Caco-2 (cell line): Measurements from ENCODE around the gene MYO7B. TPM values are rescaled to one million over a fixed set of nuclear protein-coding genes. Genes with fewer than 3 reads are reported as not detected.

Experiments used
- BruUV-seq: library from RNA; stranded (reverse); fragments of 400-500 nt; replicated peaks from 2 replicates; lab custom pipeline; 2021; lab: Mats Ljungman, UMichigan
- CTCF ChIA-PET: fragments of 300-600 bp; sonication (Branson Sonifier 250); formaldehyde crosslinking; loops from one replicate; lab custom pipeline; 2022; ENCODE audit warnings: antibody characterized with exemption; lab: Charles Lee
- POLR2A ChIA-PET: fragments of 300-600 bp; sonication (Branson Sonifier 250); formaldehyde crosslinking; loops from one replicate; lab custom pipeline; 2022; ENCODE audit warnings: antibody characterized with exemption; lab: Charles Lee
- DNase-seq, 2 experiments: peaks; one replicate each; pipeline versions ENCODE4 v3.0.0 to v3.0.0-alpha.2; 2020 to 2022
- H3K27me3 ChIP-seq: replicated peaks from 2 replicates; pipeline ENCODE4 v1.6.0; 2011; ENCODE audit warnings: low read length; ENCODE audit not compliant: control insufficient read depth, insufficient read depth
- H3K36me3 ChIP-seq: 2 replicates; pipeline ENCODE4 v1.5.1; 2011; ENCODE audit warnings: low read length; ENCODE audit not compliant: control insufficient read depth, insufficient read depth
- H3K4me1 ChIP-seq: fragments of 250-450 bp; sonication (Bioruptor Pico); 2 replicates; pipeline ENCODE4 v1.5.1; 2020; ENCODE audit warnings: mild to moderate bottlenecking
- H3K4me3 ChIP-seq: 2 replicates; pipeline ENCODE4 v1.5.1; 2011; ENCODE audit warnings: low read depth, mild to moderate bottlenecking, control low read depth, low read length
- H3K9me3 ChIP-seq: fragments of 250-450 bp; sonication (Bioruptor Pico); 2 replicates; pipeline ENCODE4 v1.5.1; 2020; ENCODE audit warnings: mild to moderate bottlenecking, moderate library complexity
- H3K27ac Mint-ChIP-seq: one replicate; pipeline ENCODE4 v1.8.0; 2022; ENCODE audit warnings: mixed read lengths; ENCODE audit not compliant: unreplicated experiment
- H3K27me3 Mint-ChIP-seq: one replicate; pipeline ENCODE4 v1.8.0; 2022; ENCODE audit warnings: mixed read lengths; ENCODE audit not compliant: insufficient read depth, unreplicated experiment
- H3K36me3 Mint-ChIP-seq: one replicate; pipeline ENCODE4 v1.8.0; 2022; ENCODE audit warnings: mild to moderate bottlenecking, mixed read lengths; ENCODE audit not compliant: insufficient read depth, unreplicated experiment
- H3K4me1 Mint-ChIP-seq: one replicate; pipeline ENCODE4 v1.8.0; 2022; ENCODE audit warnings: low read depth, mixed read lengths; ENCODE audit not compliant: unreplicated experiment
- H3K4me3 Mint-ChIP-seq: one replicate; pipeline ENCODE4 v1.8.0; 2022; ENCODE audit warnings: mild to moderate bottlenecking, moderate library complexity, mixed read lengths; ENCODE audit not compliant: unreplicated experiment
- H3K9me3 Mint-ChIP-seq: one replicate; pipeline ENCODE4 v1.8.0; 2022; ENCODE audit warnings: mixed read lengths; ENCODE audit not compliant: unreplicated experiment
- CTCF ChIP-seq, 2 experiments: fragments of 200-600 bp in 1 of 2; IDR thresholded peaks; 1 replicate in 1 of 2; 2 replicates in 1 of 2; pipeline versions ENCODE4 v1.5.1 to v1.8.0; 2011 to 2022; ENCODE audit warnings: antibody characterized with exemption in 1 of 2, control low read depth in 1 of 2, inconsistent platforms in 1 of 2, low read depth in 1 of 2, low read length in 1 of 2, mild to moderate bottlenecking in 1 of 2, moderate library complexity in 1 of 2; ENCODE audit not compliant: insufficient read depth in 1 of 2, severe bottlenecking in 1 of 2, unreplicated experiment in 1 of 2
- intact Hi-C: fragments of 100-400 bp; cut with micrococcal nuclease; formaldehyde crosslinking; loops from one replicate; pipeline ENCODE4 v1.10.0; 2022; ENCODE audit not compliant: unreplicated experiment
- total RNA-seq: library from RNA; stranded (reverse); gene quantifications from 2 replicates; pipeline ENCODE4 v1.2.3, GENCODE V29; 2022

The MYO7B gene
- total RNA-seq, 1 experiment from 2014 or later, result 0.27 TPM

DNA sequence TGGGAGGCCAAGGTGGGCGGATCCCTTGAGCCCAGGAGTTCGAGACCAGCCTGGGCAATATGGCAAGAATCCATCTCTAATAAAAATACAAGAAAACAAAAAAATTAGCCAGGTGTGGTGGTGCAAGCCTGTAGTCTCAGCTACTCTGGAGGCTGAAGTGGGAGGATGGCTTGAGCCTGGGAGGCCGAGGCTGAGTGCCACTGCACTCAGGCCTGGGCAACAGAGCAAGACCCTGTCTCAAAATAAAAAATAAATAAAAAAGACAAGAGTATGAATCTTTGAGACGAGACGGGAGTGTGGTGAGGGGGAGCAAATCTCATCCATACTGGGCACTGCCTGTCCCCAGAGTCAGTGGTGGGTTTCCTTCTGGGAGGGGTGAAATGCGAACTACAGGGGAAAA lies 122.7 kb downstream of the MYO7B start:
- Mint-ChIP-seq H3K36me3 (no peaks in the 10 kb centered on the region), H3K4me1 (no peaks in the 10 kb centered on the region), H3K27ac (no peak overlapping the region), H3K4me3 (no peak overlapping the region), H3K9me3 (no peaks in the 10 kb centered on the region), H3K27me3 (no peaks in the 10 kb centered on the region)
- Histone ChIP-seq H3K4me1 (peaks cover 10% of the 10 kb centered on the region), H3K9me3 (no peaks in the 10 kb centered on the region), H3K36me3 (no peaks in the 10 kb centered on the region), H3K4me3 (no peak overlapping the region), H3K27me3 (no peaks in the 10 kb centered on the region)
- no peak for TF ChIP-seq CTCF (IDR thresholded peaks at IDR 0.05; ENCODE audit: insufficient read depth in 1 of 2, low read depth in 1 of 2, low read length in 1 of 2, severe bottlenecking in 1 of 2, unreplicated experiment in 1 of 2)
- CTCF ChIA-PET, result no interaction called here
- BruUV-seq, result no TSS peak
- intact Hi-C loops, result no loop called here
- DNase-seq, result no peak
- POLR2A ChIA-PET, result no interaction called here

DNA sequence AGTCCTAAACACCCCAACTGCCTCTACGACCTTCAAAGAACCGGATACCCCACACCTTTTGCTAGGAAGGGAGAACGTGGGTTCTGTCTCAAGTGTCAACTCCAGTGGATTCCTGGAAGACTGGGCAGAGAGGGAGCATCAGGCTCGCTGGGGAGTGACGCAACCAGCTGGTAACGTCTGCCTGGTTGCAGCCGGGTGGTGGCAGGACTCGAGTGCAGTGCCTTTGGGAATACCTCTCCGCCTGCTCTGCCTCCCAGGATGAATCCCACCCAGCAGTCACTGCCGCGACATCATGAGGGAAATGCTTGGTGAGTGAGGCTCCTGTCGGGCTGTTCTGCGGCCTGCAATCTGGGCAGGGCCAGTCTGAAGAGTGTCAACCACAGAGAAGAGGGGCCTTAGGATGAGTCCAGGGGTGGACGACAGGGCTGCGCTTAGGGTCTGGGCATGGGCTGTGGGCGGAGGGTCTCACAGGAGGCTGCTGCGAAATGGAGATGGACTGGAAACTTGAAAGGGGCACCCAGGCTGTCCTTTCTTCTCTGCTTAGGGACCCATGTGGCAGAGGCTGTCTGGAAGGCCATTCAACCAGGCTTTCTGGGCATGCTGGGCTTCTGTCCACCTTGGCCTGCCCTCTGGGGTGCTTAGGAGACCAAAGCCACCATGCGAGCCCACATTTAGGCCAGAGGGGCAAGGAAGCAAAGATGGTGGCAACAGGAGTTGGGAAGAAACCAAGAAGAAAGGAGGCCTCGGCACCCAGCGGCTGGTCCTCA lies 123.3 kb downstream of the MYO7B start:
- H3K27me3 Mint-ChIP-seq, result no peaks in the 10 kb centered on the region
- no peak overlapping the region for H3K4me3 Mint-ChIP-seq
- H3K4me1 Mint-ChIP-seq, result no peaks in the 10 kb centered on the region
- DNase-seq, result no peak
- H3K36me3 Mint-ChIP-seq, result no peaks in the 10 kb centered on the region
- H3K4me1 ChIP-seq, result peaks cover 10% of the 10 kb centered on the region
- CTCF ChIA-PET, result no interaction called here
- no peaks in the 10 kb centered on the region for H3K36me3 ChIP-seq
- POLR2A ChIA-PET, result no interaction called here
- no peak overlapping the region for H3K4me3 ChIP-seq
- no peaks in the 10 kb centered on the region for H3K9me3 Mint-ChIP-seq
- intact Hi-C loops, result no loop called here
- H3K27ac Mint-ChIP-seq, result no peak overlapping the region
- no peak for TF ChIP-seq CTCF (IDR thresholded peaks at IDR 0.05; ENCODE audit: insufficient read depth in 1 of 2, low read depth in 1 of 2, low read length in 1 of 2, severe bottlenecking in 1 of 2, unreplicated experiment in 1 of 2)
- BruUV-seq, result no TSS peak
- H3K9me3 ChIP-seq, result no peaks in the 10 kb centered on the region
- H3K27me3 ChIP-seq, result no peaks in the 10 kb centered on the region

- Mint-ChIP-seq H3K9me3 (no peaks in the 10 kb centered on the region), H3K27me3 (no peaks in the 10 kb centered on the region), H3K4me3 (no peak overlapping the region), H3K27ac (no peak overlapping the region), H3K4me1 (no peaks in the 10 kb centered on the region), H3K36me3 (no peaks in the 10 kb centered on the region)
- Histone ChIP-seq H3K36me3 (no peaks in the 10 kb centered on the region), H3K27me3 (no peaks in the 10 kb centered on the region), H3K4me3 (no peak overlapping the region), H3K4me1 (peaks cover 10% of the 10 kb centered on the region), H3K9me3 (no peaks in the 10 kb centered on the region)
- BruUV-seq, result no TSS peak
- intact Hi-C loops, result no loop called here
- TF ChIP-seq CTCF (IDR thresholded peaks at IDR 0.05; ENCODE audit: insufficient read depth in 1 of 2, low read depth in 1 of 2, low read length in 1 of 2, severe bottlenecking in 1 of 2, unreplicated experiment in 1 of 2), result no peak
- ChIA-PET POLR2A (no interaction called here), CTCF (interaction anchor here (0.6 to 1.7 kb wide), 3 partner anchors 10 to 85 kb away, joined by 3 to 4 read pairs (median 3); no protein-coding TSS in a partner anchor)
- DNase-seq, result peak in 1 of 2 experiments; percentile 18
These were observed 124.2 kb downstream of the MYO7B start for GRCh38 chr2:127659408-127660290.
